Measurements from ENCODE around the gene GATA6. TPM values are rescaled to one million over a fixed set of nuclear protein-coding genes. Genes with fewer than 3 reads are reported as not detected.

GATA6 gene
- total and polyA plus RNA-seq, 2 of the 13 experiments (the other 11 are each of a cell fraction or from before 2014, with no cell fraction given), result 0.84 to 3.2 TPM

DNA sequence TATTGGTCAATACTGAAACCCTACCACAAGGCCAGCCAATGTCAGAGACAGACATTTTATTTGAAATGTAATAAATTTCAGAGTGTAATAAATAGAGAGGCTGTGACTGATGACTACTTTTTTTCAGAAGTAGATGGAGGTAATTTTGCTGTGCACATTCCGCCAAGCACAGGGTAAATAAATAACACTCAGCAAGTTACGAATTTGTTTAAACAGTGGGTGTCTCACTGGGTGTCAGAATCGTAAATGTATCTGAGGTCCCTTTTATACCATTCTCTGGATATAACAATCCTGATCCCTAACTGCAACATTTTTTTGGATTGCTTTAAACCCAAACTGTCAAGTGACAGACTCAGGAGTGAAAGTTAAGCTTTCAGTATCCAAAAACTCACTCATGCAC lies 74.1 kb downstream of the GATA6 start (continued):
- TF ChIP-seq, protein P1, sequence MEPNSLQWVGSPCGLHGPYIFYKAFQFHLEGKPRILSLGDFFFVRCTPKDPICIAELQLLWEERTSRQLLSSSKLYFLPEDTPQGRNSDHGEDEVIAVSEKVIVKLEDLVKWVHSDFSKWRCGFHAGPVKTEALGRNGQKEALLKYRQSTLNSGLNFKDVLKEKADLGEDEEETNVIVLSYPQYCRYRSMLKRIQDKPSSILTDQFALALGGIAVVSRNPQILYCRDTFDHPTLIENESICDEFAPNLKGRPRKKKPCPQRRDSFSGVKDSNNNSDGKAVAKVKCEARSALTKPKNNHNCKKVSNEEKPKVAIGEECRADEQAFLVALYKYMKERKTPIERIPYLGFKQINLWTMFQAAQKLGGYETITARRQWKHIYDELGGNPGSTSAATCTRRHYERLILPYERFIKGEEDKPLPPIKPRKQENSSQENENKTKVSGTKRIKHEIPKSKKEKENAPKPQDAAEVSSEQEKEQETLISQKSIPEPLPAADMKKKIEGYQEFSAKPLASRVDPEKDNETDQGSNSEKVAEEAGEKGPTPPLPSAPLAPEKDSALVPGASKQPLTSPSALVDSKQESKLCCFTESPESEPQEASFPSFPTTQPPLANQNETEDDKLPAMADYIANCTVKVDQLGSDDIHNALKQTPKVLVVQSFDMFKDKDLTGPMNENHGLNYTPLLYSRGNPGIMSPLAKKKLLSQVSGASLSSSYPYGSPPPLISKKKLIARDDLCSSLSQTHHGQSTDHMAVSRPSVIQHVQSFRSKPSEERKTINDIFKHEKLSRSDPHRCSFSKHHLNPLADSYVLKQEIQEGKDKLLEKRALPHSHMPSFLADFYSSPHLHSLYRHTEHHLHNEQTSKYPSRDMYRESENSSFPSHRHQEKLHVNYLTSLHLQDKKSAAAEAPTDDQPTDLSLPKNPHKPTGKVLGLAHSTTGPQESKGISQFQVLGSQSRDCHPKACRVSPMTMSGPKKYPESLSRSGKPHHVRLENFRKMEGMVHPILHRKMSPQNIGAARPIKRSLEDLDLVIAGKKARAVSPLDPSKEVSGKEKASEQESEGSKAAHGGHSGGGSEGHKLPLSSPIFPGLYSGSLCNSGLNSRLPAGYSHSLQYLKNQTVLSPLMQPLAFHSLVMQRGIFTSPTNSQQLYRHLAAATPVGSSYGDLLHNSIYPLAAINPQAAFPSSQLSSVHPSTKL (CRISPR knock-in tag; IDR thresholded peaks at IDR 0.05), result no peak

- in situ Hi-C loops (cut with HindIII; ENCODE audit: extremely low pct_ligation_motif_present, low pct_unique_long_range_greater_than_20kb), result no loop called here
- Histone ChIP-seq H3K27me3 (ENCODE audit: control insufficient read depth in 1 of 2, insufficient read depth in 2 of 2, low read length in 2 of 2) (peaks cover 0 to 8% of the 10 kb centered on the region in 2 experiments; a peak in 3 of 5 replicates), H3K36me3 (replicated peaks in 1 of 2; ENCODE audit: control insufficient read depth in 1 of 2, insufficient read depth in 2 of 2, low read length in 2 of 2) (no peaks in the 10 kb centered on the region), H2AFZ (ENCODE audit: low read length) (no peak overlapping the region), H3K9ac (ENCODE audit: insufficient read depth, low read depth, low read length) (no peak overlapping the region), H3K4me3 (replicated peaks in 1 of 3; ENCODE audit: insufficient read depth in 1 of 3, low read depth in 2 of 3, low read length in 3 of 3) (no peak overlapping the region), H3K4me1 (ENCODE audit: insufficient read depth, low read length) (no peaks in the 10 kb centered on the region), H3K4me2 (ENCODE audit: low read depth, low read length) (no peak overlapping the region), H4K20me1 (ENCODE audit: insufficient read depth, low read length) (no peaks in the 10 kb centered on the region), H3K79me2 (ENCODE audit: insufficient read depth, low read length) (no peaks in the 10 kb centered on the region), H3K9me3 (ENCODE audit: low read length) (no peaks in the 10 kb centered on the region), H3K27ac (ENCODE audit: extremely low read length, insufficient read depth, low read length) (no peak overlapping the region)
- no peak for ATAC-seq
- intact Hi-C loops (cut with micrococcal nuclease; ENCODE audit: unreplicated experiment), result no loop called here
- BruUV-seq (replicated peaks), result no TSS peak
- FAIRE-seq, result no peak
- no peak for DNase-seq (ENCODE audit: low spot score)
- TF ChIP-seq, protein P2, sequence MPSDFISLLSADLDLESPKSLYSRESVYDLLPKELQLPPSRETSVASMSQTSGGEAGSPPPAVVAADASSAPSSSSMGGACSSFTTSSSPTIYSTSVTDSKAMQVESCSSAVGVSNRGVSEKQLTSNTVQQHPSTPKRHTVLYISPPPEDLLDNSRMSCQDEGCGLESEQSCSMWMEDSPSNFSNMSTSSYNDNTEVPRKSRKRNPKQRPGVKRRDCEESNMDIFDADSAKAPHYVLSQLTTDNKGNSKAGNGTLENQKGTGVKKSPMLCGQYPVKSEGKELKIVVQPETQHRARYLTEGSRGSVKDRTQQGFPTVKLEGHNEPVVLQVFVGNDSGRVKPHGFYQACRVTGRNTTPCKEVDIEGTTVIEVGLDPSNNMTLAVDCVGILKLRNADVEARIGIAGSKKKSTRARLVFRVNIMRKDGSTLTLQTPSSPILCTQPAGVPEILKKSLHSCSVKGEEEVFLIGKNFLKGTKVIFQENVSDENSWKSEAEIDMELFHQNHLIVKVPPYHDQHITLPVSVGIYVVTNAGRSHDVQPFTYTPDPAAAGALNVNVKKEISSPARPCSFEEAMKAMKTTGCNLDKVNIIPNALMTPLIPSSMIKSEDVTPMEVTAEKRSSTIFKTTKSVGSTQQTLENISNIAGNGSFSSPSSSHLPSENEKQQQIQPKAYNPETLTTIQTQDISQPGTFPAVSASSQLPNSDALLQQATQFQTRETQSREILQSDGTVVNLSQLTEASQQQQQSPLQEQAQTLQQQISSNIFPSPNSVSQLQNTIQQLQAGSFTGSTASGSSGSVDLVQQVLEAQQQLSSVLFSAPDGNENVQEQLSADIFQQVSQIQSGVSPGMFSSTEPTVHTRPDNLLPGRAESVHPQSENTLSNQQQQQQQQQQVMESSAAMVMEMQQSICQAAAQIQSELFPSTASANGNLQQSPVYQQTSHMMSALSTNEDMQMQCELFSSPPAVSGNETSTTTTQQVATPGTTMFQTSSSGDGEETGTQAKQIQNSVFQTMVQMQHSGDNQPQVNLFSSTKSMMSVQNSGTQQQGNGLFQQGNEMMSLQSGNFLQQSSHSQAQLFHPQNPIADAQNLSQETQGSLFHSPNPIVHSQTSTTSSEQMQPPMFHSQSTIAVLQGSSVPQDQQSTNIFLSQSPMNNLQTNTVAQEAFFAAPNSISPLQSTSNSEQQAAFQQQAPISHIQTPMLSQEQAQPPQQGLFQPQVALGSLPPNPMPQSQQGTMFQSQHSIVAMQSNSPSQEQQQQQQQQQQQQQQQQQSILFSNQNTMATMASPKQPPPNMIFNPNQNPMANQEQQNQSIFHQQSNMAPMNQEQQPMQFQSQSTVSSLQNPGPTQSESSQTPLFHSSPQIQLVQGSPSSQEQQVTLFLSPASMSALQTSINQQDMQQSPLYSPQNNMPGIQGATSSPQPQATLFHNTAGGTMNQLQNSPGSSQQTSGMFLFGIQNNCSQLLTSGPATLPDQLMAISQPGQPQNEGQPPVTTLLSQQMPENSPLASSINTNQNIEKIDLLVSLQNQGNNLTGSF (CRISPR knock-in tag; IDR thresholded peaks at IDR 0.05), result no peak
- WGBS (ENCODE audit: low lambda C conversion rate), result 36% methylated on average over 4 of the region's 4 CpGs
- POLR2A ChIA-PET, result no interaction called here
- CTCF ChIA-PET (ENCODE audit: low intra/inter-chr PET ratio, low total read pairs), result no interaction called here
Observed at GRCh38 chr18:22250026-22250425, 80.6 kb downstream of the GATA6 start.
